BLaER1 treated with 17β-estradiol and CSF1 and Interleukin-3, amounts not matched to agents 10 nM and 100 nM (cell line): ENCODE data around the gene AQP2.

ENCODE experiments used
- H3K27ac ChIP-seq, 11 experiments: shearing (Covaris generic); formaldehyde crosslinking; 2 replicates each; pipeline ENCODE4 v1.8.1; 2022
- H3K27me3 ChIP-seq, 11 experiments: shearing (Covaris generic); formaldehyde crosslinking; 2 replicates each; pipeline ENCODE4 v1.8.1; 2022
- H3K36me3 ChIP-seq, 11 experiments: shearing (Covaris generic); formaldehyde crosslinking; 2 replicates each; pipeline ENCODE4 v1.8.1; 2022
- H3K4me1 ChIP-seq, 10 experiments: shearing (Covaris generic); formaldehyde crosslinking; 2 replicates each; pipeline ENCODE4 v1.8.1; 2022
- H3K4me2 ChIP-seq, 11 experiments: shearing (Covaris generic); formaldehyde crosslinking; 2 replicates each; pipeline ENCODE4 v1.8.1; 2022
- H3K4me3 ChIP-seq, 10 experiments: shearing (Covaris generic); formaldehyde crosslinking; 2 replicates each; pipeline ENCODE4 v1.8.1; 2022
- H3K9ac ChIP-seq, 11 experiments: shearing (Covaris generic); formaldehyde crosslinking; 2 replicates each; pipeline ENCODE4 v1.8.1; 2022
- H3K9me3 ChIP-seq, 11 experiments: shearing (Covaris generic); formaldehyde crosslinking; replicated peaks in 1 of 11; 2 replicates each; pipeline ENCODE4 v1.8.1; 2022
- H4K20me1 ChIP-seq, 11 experiments: shearing (Covaris generic); formaldehyde crosslinking; 2 replicates each; pipeline ENCODE4 v1.8.1; 2022
- Cebpa-rat ChIP-seq, 11 experiments: shearing (Covaris generic); IDR thresholded peaks; 2 replicates each; pipeline ENCODE4 v1.8.1; 2022

AQP2 gene

GRCh38 chr12:49905718-49906314, 44.7 kb upstream of the AQP2 start:
- no peak overlapping the region for H3K4me3 ChIP-seq
- H3K27me3 ChIP-seq = peaks cover 0 to 7% (median 0%) of the 10 kb centered on the region in 11 experiments; a peak in 2 of 22 replicates
- no peak for TF ChIP-seq Cebpa-rat (IDR thresholded peaks at IDR 0.05)
- H3K9me3 ChIP-seq = no peaks in the 10 kb centered on the region
- peaks cover 0 to 5% (median 0%) of the 10 kb centered on the region in 11 experiments; a peak in 2 of 22 replicates for H4K20me1 ChIP-seq
- H3K27ac ChIP-seq = no peak overlapping the region
- no peak overlapping the region for H3K9ac ChIP-seq
- H3K4me2 ChIP-seq = peak overlapping the region in 1 of 11 experiments; percentile 26; a peak in 1 of 22 replicates
- no peaks in the 10 kb centered on the region for H3K36me3 ChIP-seq
- peaks cover 28 to 44% (median 39%) of the 10 kb centered on the region in 10 experiments for H3K4me1 ChIP-seq

DNA sequence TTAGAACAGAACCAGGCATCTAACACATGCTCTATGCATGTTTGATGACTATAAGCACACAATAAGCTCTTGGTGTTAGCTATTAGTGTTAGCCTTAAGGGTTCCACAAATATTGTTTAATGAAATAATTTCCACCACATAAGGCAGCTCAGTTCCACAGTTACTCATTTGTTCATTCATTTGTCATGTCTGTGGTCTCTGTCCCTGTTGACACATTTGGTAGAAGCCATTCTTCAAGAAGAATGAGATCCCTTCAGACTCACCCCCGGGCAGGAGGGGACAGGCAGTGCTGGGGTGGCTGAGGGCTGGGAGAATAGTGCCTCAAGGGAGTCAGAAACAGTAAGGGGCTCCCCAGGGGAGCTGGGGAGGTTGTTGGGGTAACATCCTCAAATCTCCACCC, 43.2 kb upstream of the AQP2 start:
- no peaks in the 10 kb centered on the region for H3K36me3 ChIP-seq
- no peaks in the 10 kb centered on the region for H3K9me3 ChIP-seq
- TF ChIP-seq Cebpa-rat (IDR thresholded peaks at IDR 0.05) = no peak
- H4K20me1 ChIP-seq = peaks cover 0 to 5% (median 0%) of the 10 kb centered on the region in 11 experiments; a peak in 2 of 22 replicates
- no peak overlapping the region for H3K4me3 ChIP-seq
- H3K4me2 ChIP-seq = no peak overlapping the region
- no peak overlapping the region for H3K9ac ChIP-seq
- no peak overlapping the region for H3K27ac ChIP-seq
- peaks cover 0 to 7% (median 0%) of the 10 kb centered on the region in 11 experiments; a peak in 2 of 22 replicates for H3K27me3 ChIP-seq
- peaks cover 20 to 43% (median 30%) of the 10 kb centered on the region in 10 experiments for H3K4me1 ChIP-seq

DNA sequence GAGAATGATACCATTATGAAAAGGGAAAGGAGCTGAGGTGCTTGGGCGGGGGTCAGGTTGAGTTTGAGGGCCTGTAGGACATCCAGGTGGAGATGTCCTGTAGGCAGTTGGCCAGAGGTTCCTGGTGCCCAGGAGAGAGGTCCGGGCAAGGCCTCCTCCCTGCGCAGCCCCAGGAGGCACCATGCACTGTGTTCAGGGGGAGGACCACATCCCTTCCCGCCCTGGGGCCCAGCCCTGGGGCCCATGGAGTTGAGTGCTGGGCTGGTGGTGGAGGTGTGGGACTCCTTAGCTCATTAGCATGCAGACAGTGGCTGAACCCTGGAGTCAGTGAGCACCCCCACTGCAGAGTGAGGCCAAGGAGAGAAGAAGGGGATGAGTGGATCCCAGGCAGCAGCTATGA, 41.2 kb upstream of the AQP2 start:
- H3K27me3 ChIP-seq = peaks cover 0 to 6% (median 0%) of the 10 kb centered on the region in 11 experiments; a peak in 1 of 22 replicates
- H3K4me3 ChIP-seq = no peak overlapping the region
- no peaks in the 10 kb centered on the region for H3K36me3 ChIP-seq
- no peak overlapping the region for H3K27ac ChIP-seq
- no peaks in the 10 kb centered on the region for H3K9me3 ChIP-seq
- H4K20me1 ChIP-seq = peaks cover 0 to 3% (median 0%) of the 10 kb centered on the region in 11 experiments; a peak in 1 of 22 replicates
- H3K4me1 ChIP-seq = peaks cover 7 to 32% (median 14%) of the 10 kb centered on the region in 10 experiments
- no peak for TF ChIP-seq Cebpa-rat (IDR thresholded peaks at IDR 0.05)
- H3K4me2 ChIP-seq = peak overlapping the region in 4 of 11 experiments; percentile 33 to 74 (median 71); a peak in 7 of 22 replicates
- H3K9ac ChIP-seq = no peak overlapping the region

- Histone ChIP-seq H3K27me3 (peaks cover 0 to 2% (median 0%) of the 10 kb centered on the region in 11 experiments; a peak in 1 of 22 replicates), H3K4me1 (peaks cover 2 to 27% (median 9%) of the 10 kb centered on the region in 10 experiments), H4K20me1 (no peaks in the 10 kb centered on the region), H3K9ac (no peak overlapping the region; a peak in 1 of 22 replicates), H3K27ac (no peak overlapping the region), H3K36me3 (no peaks in the 10 kb centered on the region), H3K4me3 (no peak overlapping the region), H3K9me3 (no peaks in the 10 kb centered on the region), H3K4me2 (peak overlapping the region in 5 of 11 experiments; percentile 29 to 74 (median 69); a peak in 9 of 22 replicates)
- TF ChIP-seq Cebpa-rat (IDR thresholded peaks at IDR 0.05) = no peak
Observed at GRCh38 chr12:49909826-49910225, 40.7 kb upstream of the AQP2 start.

DNA sequence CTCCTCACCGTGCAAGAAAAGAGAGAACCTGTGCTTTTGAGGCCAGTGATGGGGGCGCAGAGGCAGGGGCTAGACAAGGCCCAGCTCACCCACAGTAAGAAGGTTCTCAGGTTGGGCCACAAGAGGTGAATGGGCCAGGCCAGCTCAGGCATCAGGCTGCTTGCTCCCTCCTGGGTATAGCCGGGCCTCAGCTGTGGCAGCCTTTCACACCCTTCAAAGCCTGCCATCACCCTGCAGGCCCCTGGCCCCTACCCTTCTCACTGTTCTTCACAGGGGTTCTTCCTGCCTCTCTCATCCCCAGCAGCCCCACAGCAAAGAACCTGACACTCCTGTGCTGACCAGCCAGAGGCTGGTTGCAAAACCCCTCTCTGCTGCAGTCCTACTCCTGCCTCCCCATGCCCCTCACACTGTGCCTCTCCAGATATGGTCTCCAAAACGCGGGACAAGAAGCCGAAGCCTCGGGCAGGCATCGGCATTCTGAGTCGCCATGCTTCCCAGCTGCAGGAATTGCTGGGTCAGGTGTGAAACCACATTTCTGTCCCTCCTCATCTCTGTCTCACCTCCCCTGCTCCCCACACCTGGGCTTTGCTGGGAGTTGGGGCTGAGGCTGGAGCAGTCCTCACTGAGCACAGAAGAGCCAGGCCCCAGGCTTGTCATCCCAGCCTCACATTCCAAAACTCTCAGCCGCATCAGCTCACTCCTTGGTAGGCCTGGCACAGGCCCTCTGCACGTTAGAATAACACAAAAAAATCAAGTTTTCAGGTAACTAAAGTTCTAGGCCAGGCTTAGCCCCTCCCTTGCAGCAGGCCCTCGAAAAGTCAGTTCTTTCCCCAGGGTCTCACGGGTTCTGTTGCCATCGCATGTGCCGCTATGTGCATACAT, 40.0 kb upstream of the AQP2 start:
- Histone ChIP-seq H3K4me1 (peaks cover 0 to 26% (median 5%) of the 10 kb centered on the region in 10 experiments; a peak in 10 of 20 replicates), H3K36me3 (no peaks in the 10 kb centered on the region), H3K27ac (no peak overlapping the region), H3K27me3 (no peaks in the 10 kb centered on the region), H3K9me3 (no peaks in the 10 kb centered on the region), H4K20me1 (no peaks in the 10 kb centered on the region), H3K9ac (no peak overlapping the region; a peak in 1 of 22 replicates), H3K4me3 (no peak overlapping the region), H3K4me2 (peak overlapping the region in 5 of 11 experiments; percentile 29 to 74 (median 69); a peak in 8 of 22 replicates)
- TF ChIP-seq Cebpa-rat (IDR thresholded peaks at IDR 0.05) = no peak

DNA sequence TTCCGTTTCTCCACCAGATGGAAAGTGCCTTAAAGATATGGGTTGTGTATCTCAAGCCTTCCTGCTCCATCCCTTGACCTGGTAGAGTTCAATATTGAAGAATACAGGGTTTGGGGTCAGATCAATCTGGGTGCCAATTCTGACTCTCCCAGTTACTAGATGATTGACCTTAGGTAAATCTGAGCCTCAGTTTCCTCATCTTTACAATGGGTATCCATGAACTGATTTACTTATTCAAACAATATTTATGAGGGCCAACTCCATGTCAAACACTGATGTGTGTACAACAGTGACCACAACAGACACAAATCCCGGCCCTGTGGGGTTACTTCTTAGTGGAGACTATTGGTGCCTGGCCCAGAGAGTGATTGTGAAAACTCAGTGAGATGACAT, 39.3 kb upstream of the AQP2 start:
- no peak for TF ChIP-seq Cebpa-rat (IDR thresholded peaks at IDR 0.05)
- Histone ChIP-seq H3K27ac (no peak overlapping the region), H3K36me3 (no peaks in the 10 kb centered on the region), H3K4me3 (no peak overlapping the region), H3K4me2 (peak overlapping the region in 1 of 11 experiments; percentile 74; a peak in 1 of 22 replicates), H3K9ac (no peak overlapping the region), H3K27me3 (no peaks in the 10 kb centered on the region), H3K4me1 (peaks cover 0 to 26% (median 4%) of the 10 kb centered on the region in 10 experiments; a peak in 8 of 20 replicates), H4K20me1 (no peaks in the 10 kb centered on the region), H3K9me3 (no peaks in the 10 kb centered on the region)

DNA sequence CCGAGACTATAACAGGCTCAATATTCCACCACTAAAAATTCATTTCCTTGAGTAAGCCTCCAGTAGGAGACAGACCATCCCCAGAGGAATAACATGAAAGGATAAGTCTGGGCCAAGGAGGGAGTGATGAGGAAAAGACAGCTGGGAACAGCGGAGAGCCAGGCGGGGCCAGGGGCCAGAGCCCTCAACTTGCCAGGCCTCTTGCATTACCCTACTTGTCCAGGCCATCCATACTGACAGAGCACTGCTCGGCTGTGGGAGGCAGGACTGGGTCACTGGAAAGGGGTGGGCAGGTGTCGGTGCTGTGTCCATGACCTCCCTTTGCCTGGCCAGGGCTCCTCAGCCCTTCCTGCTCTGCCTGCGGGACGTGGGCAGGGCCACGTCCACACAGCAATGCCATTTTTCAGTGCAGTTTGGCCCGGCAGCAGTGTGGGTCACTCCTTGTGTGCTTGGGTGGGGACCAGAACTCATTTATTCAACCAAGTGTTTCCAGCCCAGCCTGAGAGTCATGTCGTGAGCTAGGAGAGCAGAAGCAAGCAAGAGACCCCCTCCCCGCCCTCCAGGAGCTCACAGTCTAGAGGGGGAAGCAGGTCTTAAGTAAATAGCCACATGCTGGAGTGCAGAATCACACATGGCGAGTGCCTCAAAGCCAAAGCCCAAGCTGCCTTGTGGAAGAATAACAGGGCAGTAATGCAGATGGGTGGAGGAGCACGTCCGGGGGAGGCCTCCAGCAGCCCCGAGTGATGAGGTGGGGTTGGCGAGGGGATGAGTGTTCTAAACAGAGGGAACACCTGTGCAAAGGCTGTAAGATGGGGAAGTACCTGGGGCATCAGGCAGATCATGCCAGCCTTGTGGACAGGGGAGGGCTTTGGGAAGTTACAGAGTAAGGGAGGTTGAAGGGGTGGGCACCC, 37.9 kb upstream of the AQP2 start:
- TF ChIP-seq Cebpa-rat (IDR thresholded peaks at IDR 0.05) = no peak
- H3K9me3 ChIP-seq = no peaks in the 10 kb centered on the region
- no peak overlapping the region for H3K4me3 ChIP-seq
- peaks cover 0 to 26% (median 4%) of the 10 kb centered on the region in 10 experiments; a peak in 8 of 20 replicates for H3K4me1 ChIP-seq
- H3K27me3 ChIP-seq = no peaks in the 10 kb centered on the region
- H4K20me1 ChIP-seq = no peaks in the 10 kb centered on the region
- H3K27ac ChIP-seq = no peak overlapping the region
- H3K36me3 ChIP-seq = no peaks in the 10 kb centered on the region
- H3K4me2 ChIP-seq = no peak overlapping the region
- H3K9ac ChIP-seq = no peak overlapping the region

DNA sequence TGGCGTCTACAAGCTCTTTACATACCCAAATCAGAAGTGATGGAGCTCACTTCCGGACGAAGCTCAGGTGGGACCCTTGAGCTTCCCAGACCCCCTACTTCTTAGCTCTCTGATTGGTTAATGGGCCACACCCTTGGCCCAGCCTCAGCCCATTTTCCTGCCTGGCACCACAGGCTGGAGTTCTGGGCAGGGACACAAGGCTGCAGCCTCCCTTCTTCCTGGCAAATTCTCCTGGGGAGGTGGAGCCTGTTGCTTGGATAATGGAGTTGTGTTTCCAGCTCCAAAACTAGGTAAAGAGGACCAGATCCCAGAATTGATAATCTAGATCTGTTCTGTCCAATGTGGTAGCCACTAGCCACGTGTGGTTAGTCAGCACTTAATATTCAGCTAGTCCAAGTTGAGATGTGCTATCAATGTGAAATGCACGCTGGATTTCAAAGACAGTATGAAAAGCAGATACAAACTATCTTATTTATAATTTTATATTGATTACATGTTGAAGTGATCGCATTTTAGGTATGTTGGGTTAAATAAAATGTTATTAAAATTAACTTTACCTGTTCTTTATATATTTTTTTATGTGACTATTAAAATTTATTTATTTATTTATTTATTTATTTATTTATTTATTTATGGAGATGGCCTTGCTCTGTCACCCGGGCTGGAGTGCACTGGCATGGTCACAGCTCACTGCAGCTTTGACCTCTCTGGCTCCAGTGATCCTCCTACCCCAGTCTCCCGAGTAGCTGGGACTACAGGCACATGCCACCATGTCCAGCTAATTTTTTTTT, 34.2 kb upstream of the AQP2 start:
- Histone ChIP-seq H4K20me1 (no peaks in the 10 kb centered on the region), H3K27me3 (no peaks in the 10 kb centered on the region), H3K4me3 (no peak overlapping the region), H3K27ac (no peak overlapping the region), H3K36me3 (no peaks in the 10 kb centered on the region), H3K4me2 (no peak overlapping the region), H3K4me1 (peaks cover 0 to 33% (median 14%) of the 10 kb centered on the region in 10 experiments; a peak in 14 of 20 replicates), H3K9ac (no peak overlapping the region), H3K9me3 (no peaks in the 10 kb centered on the region)
- TF ChIP-seq Cebpa-rat (IDR thresholded peaks at IDR 0.05) = no peak
